Tibial nerve (tissue), 3 donors: ENCODE results near the gene PSMB1.

Experiments used
- CTCF ChIP-seq, 5 experiments: fragments of 200-600 bp in 3 of 5; fragments of 450-650 bp in 2 of 5; sonication (generic) in 3 of 5; IDR thresholded peaks; one replicate each; pipeline ENCODE4 v1.5.1; 2016 to 2019; ENCODE audit warnings: antibody characterized with exemption in 5 of 5, mild to moderate bottlenecking in 3 of 5, moderate library complexity in 2 of 5
- POLR2A ChIP-seq, 2 donors: fragments of 450-650 bp; IDR thresholded peaks; one replicate each; pipeline ENCODE4 v1.6.1; 2017; ENCODE audit warnings: antibody characterized with exemption in 2 of 2, mild to moderate bottlenecking in 2 of 2, moderate library complexity in 2 of 2

GRCh38 chr6:170509723-170510018 lies 43.4 kb downstream of the PSMB1 start:
- no peak for TF ChIP-seq CTCF (IDR thresholded peaks at IDR 0.05)
- TF ChIP-seq POLR2A (IDR thresholded peaks at IDR 0.05), result no peak
